ENCODE measurements around the gene CD58. TPM values are rescaled to one million over a fixed set of nuclear protein-coding genes. Genes with fewer than 3 reads are reported as not detected.

Gene CD58
- total and polyA plus RNA-seq, 9 of the 15 experiments (the other 6 are each of a cell fraction or from before 2014, with no cell fraction given) = 18.1 to 113 (median 37.4) TPM

GRCh38 chr1:116545359-116545705, 25.5 kb downstream of the CD58 start (continued):
- no peak for TF ChIP-seq ZEB2 (IDR thresholded peaks at IDR 0.05)

- TF ChIP-seq EGR1 (conservative IDR thresholded peaks at IDR 0.05) (0 out of 2 replicates have a peak, but pooled peaks have one; percentile 18), TBL1XR1 (IDR thresholded peaks at IDR 0.05; ENCODE audit: low read length in 2 of 2) (no peak)
- FAIRE-seq (no peak), DNase-seq (ENCODE audit: extremely low read depth in 1 of 4, low spot score in 3 of 4) (no peak), ATAC-seq (peak; percentile 16)
- Histone ChIP-seq H2AFZ (ENCODE audit: low read depth, low read length) (no peak overlapping the region), H3K36me3 (ENCODE audit: control insufficient read depth, insufficient read depth, low read length) (peaks cover 41% of the 10 kb centered on the region), H3K9me3 (replicated peaks; ENCODE audit: control insufficient read depth, insufficient read depth, low read depth, low read length) (no peaks in the 10 kb centered on the region), H3K79me2 (ENCODE audit: control insufficient read depth, insufficient read depth, low read length) (peaks cover 37% of the 10 kb centered on the region), H3K4me3 (no peak overlapping the region), H3K27me3 (ENCODE audit: control insufficient read depth in 2 of 2, insufficient read depth in 2 of 2, low read length in 2 of 2) (no peaks in the 10 kb centered on the region), H4K20me1 (replicated peaks; ENCODE audit: control insufficient read depth, insufficient read depth, low read length) (no peaks in the 10 kb centered on the region), H3K9me1 (ENCODE audit: control insufficient read depth, insufficient read depth, low read length) (no peaks in the 10 kb centered on the region), H3K27ac (ENCODE audit: extremely low read depth, low read depth, low read length) (peak overlapping the region; percentile 18; the same call in 1 of the 3 replicates), H3K4me2 (ENCODE audit: insufficient read depth, low read length) (no peak overlapping the region), H3K9ac (ENCODE audit: insufficient read depth in 1 of 2, low read depth in 2 of 2, low read length in 2 of 2) (peak overlapping the region in 1 of 2 experiments; percentile 26; a peak in 1 of 4 replicates), H3K4me1 (replicated peaks in 1 of 2; ENCODE audit: control insufficient read depth in 2 of 2, insufficient read depth in 2 of 2, low read length in 2 of 2) (peaks cover 2 to 18% of the 10 kb centered on the region in 2 experiments)
- BruUV-seq (replicated peaks) = no TSS peak
- ChIA-PET CTCF (ENCODE audit: low intra/inter-chr PET ratio) (no interaction called here), POLR2A (interaction anchor here (0.7 kb wide), 1 partner anchor 456 kb away, joined by 3 read pairs; no protein-coding TSS in a partner anchor)
- 59% methylated on average over 8 of the region's 8 CpGs for WGBS (ENCODE audit: insufficient coverage, low coverage, missing lambda C conversion rate)
- intact Hi-C loops (cut with micrococcal nuclease) = no loop called here
- in situ Hi-C loops (cut with MboI) = no loop called here
Observed at GRCh38 chr1:116544588-116545358, 26.1 kb downstream of the CD58 start.

- Histone ChIP-seq H4K20me1 (replicated peaks; ENCODE audit: control insufficient read depth, insufficient read depth, low read length) (no peaks in the 10 kb centered on the region), H2AFZ (ENCODE audit: low read depth, low read length) (no peak overlapping the region), H3K9me1 (ENCODE audit: control insufficient read depth, insufficient read depth, low read length) (no peaks in the 10 kb centered on the region), H3K4me3 (no peak overlapping the region), H3K4me2 (ENCODE audit: insufficient read depth, low read length) (no peak overlapping the region; the same call in 1 of the 2 replicates), H3K27ac (ENCODE audit: extremely low read depth, low read depth, low read length) (peak overlapping the region; percentile 31; the same call in 1 of the 3 replicates), H3K4me1 (replicated peaks in 1 of 2; ENCODE audit: control insufficient read depth in 2 of 2, insufficient read depth in 2 of 2, low read length in 2 of 2) (peaks cover 0 to 4% of the 10 kb centered on the region in 2 experiments; a peak in 4 of 5 replicates), H3K36me3 (ENCODE audit: control insufficient read depth, insufficient read depth, low read length) (peaks cover 80% of the 10 kb centered on the region), H3K79me2 (ENCODE audit: control insufficient read depth, insufficient read depth, low read length) (peaks cover 6% of the 10 kb centered on the region), H3K27me3 (ENCODE audit: control insufficient read depth in 2 of 2, insufficient read depth in 2 of 2, low read length in 2 of 2) (no peaks in the 10 kb centered on the region), H3K9ac (ENCODE audit: insufficient read depth in 1 of 2, low read depth in 2 of 2, low read length in 2 of 2) (no peak overlapping the region), H3K9me3 (replicated peaks; ENCODE audit: control insufficient read depth, insufficient read depth, low read depth, low read length) (no peaks in the 10 kb centered on the region)
- POLR2A ChIA-PET = interaction anchor here (0.6 to 2.1 kb wide), 2 partner anchors 11 to 138 kb away, joined by 3 to 4 read pairs; no protein-coding TSS in a partner anchor
- in situ Hi-C loops (cut with MboI) (no loop called here), intact Hi-C loops (cut with micrococcal nuclease) (no loop called here)
- CTCF ChIA-PET (ENCODE audit: low intra/inter-chr PET ratio) = no interaction called here
- no peak for ATAC-seq
- BruUV-seq (replicated peaks) = no TSS peak
- no peak for FAIRE-seq
- DNase-seq (ENCODE audit: extremely low read depth in 1 of 4, low spot score in 3 of 4) = no peak
- no peak for TF ChIP-seq TAL1 (IDR thresholded peaks at IDR 0.05)
- TF ChIP-seq GATA2 (CRISPR knock-in tag; IDR thresholded peaks at IDR 0.05) = no peak
- no peak for TF ChIP-seq TARDBP (IDR thresholded peaks at IDR 0.05)
- peak in 1 of 2 experiments; percentile 57; a peak in 1 of 4 replicates for TF ChIP-seq ETV6 (IDR thresholded peaks at IDR 0.05; ENCODE audit: borderline replicate concordance in 1 of 2, low read depth in 2 of 2, low read length in 1 of 2)
- no peak for TF ChIP-seq ETV6 (CRISPR knock-in tag; IDR thresholded peaks at IDR 0.05; ENCODE audit: borderline replicate concordance)
- no peak for TF ChIP-seq THRA (IDR thresholded peaks at IDR 0.05)
- TF ChIP-seq RBM14 (IDR thresholded peaks at IDR 0.05; ENCODE audit: borderline replicate concordance, insufficient read depth, low read depth, low read length) = no peak
- TF ChIP-seq PRMT5 (CRISPR knock-in tag; IDR thresholded peaks at IDR 0.05) = no peak
- no peak for TF ChIP-seq ZFPM2 (CRISPR knock-in tag; IDR thresholded peaks at IDR 0.05)
- no peak for TF ChIP-seq ILF3 (IDR thresholded peaks at IDR 0.05; ENCODE audit: borderline replicate concordance)
- TF ChIP-seq PHTF2 (CRISPR knock-in tag; IDR thresholded peaks at IDR 0.05) = no peak
Observed at GRCh38 chr1:116540088-116540487, 30.7 kb downstream of the CD58 start.
